ENCODE results near the gene PAX1.

DNA sequence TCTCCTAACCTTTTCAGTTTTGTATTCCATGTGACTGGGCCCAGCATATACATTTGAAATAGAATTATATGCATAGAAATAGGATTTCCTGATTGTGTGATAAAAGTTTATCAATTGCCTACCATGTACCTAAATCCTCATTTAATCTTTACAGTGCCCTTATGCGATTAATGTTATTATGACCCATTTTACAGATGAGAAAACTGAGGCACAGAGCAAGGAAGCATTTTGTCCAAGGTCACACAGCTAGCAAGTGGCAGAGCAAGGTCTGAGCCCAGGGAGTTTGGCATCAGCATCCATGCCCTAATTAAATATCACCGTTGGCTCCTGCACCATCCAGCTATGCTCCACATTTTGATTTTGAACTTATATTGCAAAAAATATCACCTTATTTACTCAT, 28.2 kb upstream of the PAX1 start:
- TF ChIP-seq ZNF232 (CRISPR knock-in tag; IDR thresholded peaks at IDR 0.05) (no peak), KAT7 (CRISPR knock-in tag; IDR thresholded peaks at IDR 0.05; ENCODE audit: borderline replicate concordance) (no peak), RELA (CRISPR knock-in tag; IDR thresholded peaks at IDR 0.05; ENCODE audit: borderline replicate concordance) (no peak), ATF1 (CRISPR knock-in tag; IDR thresholded peaks at IDR 0.05) (no peak), SMAD4 (CRISPR knock-in tag; IDR thresholded peaks at IDR 0.05) (no peak)
- TF ChIP-seq, protein P1, sequence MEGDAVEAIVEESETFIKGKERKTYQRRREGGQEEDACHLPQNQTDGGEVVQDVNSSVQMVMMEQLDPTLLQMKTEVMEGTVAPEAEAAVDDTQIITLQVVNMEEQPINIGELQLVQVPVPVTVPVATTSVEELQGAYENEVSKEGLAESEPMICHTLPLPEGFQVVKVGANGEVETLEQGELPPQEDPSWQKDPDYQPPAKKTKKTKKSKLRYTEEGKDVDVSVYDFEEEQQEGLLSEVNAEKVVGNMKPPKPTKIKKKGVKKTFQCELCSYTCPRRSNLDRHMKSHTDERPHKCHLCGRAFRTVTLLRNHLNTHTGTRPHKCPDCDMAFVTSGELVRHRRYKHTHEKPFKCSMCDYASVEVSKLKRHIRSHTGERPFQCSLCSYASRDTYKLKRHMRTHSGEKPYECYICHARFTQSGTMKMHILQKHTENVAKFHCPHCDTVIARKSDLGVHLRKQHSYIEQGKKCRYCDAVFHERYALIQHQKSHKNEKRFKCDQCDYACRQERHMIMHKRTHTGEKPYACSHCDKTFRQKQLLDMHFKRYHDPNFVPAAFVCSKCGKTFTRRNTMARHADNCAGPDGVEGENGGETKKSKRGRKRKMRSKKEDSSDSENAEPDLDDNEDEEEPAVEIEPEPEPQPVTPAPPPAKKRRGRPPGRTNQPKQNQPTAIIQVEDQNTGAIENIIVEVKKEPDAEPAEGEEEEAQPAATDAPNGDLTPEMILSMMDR (IDR thresholded peaks at IDR 0.05), result no peak
- TF ChIP-seq, protein P2, sequence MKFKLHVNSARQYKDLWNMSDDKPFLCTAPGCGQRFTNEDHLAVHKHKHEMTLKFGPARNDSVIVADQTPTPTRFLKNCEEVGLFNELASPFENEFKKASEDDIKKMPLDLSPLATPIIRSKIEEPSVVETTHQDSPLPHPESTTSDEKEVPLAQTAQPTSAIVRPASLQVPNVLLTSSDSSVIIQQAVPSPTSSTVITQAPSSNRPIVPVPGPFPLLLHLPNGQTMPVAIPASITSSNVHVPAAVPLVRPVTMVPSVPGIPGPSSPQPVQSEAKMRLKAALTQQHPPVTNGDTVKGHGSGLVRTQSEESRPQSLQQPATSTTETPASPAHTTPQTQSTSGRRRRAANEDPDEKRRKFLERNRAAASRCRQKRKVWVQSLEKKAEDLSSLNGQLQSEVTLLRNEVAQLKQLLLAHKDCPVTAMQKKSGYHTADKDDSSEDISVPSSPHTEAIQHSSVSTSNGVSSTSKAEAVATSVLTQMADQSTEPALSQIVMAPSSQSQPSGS (CRISPR knock-in tag; IDR thresholded peaks at IDR 0.05; ENCODE audit: borderline replicate concordance, low read depth), result no peak
- TF ChIP-seq, protein P3, sequence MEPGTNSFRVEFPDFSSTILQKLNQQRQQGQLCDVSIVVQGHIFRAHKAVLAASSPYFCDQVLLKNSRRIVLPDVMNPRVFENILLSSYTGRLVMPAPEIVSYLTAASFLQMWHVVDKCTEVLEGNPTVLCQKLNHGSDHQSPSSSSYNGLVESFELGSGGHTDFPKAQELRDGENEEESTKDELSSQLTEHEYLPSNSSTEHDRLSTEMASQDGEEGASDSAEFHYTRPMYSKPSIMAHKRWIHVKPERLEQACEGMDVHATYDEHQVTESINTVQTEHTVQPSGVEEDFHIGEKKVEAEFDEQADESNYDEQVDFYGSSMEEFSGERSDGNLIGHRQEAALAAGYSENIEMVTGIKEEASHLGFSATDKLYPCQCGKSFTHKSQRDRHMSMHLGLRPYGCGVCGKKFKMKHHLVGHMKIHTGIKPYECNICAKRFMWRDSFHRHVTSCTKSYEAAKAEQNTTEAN (CRISPR knock-in tag; IDR thresholded peaks at IDR 0.05), result no peak

Data from WTC11 (cell line).